Coronary artery (tissue), 2 donors: ENCODE results near the gene WDTC1.
A peak's percentile ranks its signal among the peaks of the same experiment; 100 is the strongest.

ENCODE experiments used
- DNase-seq: peaks from one replicate; pipeline ENCODE4 v3.0.0-alpha.2; 2017; ENCODE audit warnings: low spot score
- H3K27ac ChIP-seq, 2 donors: fragments of 200-600 bp; sonication (generic); one replicate each; pipeline ENCODE4 v1.5.1; 2016 to 2019
- H3K4me3 ChIP-seq: fragments of 200-600 bp; sonication (generic); 2 replicates; pipeline ENCODE4 v1.5.1; 2016; ENCODE audit warnings: mild to moderate bottlenecking, moderate library complexity
- TF ChIP-seq, protein P1 (sequence below): fragments of 200-600 bp; sonication (generic); IDR thresholded peaks from one replicate; pipeline ENCODE4 v1.5.1; 2019; ENCODE audit warnings: antibody characterized with exemption

WDTC1 gene

DNA sequence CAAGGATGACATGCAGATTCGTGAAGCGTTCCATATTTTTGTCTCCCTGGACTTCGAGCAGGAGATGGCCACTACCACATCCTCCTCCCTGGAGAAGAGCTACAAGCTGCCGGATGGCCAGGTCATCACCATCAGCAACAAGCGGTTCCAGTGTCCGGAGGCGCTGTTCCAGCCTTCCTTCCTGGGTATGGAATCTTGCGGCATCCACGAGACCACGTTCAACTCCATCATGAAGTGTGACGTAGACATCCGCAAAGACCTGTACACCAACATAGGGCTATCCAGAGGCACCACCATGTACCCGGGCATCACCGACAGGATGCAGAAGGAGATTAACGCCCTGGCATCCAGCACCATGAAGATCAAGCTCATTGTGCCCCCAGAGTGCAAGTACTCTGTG, 90.9 kb downstream of the WDTC1 start:
- TF ChIP-seq, protein P1, sequence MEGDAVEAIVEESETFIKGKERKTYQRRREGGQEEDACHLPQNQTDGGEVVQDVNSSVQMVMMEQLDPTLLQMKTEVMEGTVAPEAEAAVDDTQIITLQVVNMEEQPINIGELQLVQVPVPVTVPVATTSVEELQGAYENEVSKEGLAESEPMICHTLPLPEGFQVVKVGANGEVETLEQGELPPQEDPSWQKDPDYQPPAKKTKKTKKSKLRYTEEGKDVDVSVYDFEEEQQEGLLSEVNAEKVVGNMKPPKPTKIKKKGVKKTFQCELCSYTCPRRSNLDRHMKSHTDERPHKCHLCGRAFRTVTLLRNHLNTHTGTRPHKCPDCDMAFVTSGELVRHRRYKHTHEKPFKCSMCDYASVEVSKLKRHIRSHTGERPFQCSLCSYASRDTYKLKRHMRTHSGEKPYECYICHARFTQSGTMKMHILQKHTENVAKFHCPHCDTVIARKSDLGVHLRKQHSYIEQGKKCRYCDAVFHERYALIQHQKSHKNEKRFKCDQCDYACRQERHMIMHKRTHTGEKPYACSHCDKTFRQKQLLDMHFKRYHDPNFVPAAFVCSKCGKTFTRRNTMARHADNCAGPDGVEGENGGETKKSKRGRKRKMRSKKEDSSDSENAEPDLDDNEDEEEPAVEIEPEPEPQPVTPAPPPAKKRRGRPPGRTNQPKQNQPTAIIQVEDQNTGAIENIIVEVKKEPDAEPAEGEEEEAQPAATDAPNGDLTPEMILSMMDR, result no peak
- no peak overlapping the region for H3K4me3 ChIP-seq
- no peak overlapping the region for H3K27ac ChIP-seq
- no peak for DNase-seq

- no peak for DNase-seq
- no peak overlapping the region for H3K4me3 ChIP-seq
- TF ChIP-seq, protein P1, result no peak
- H3K27ac ChIP-seq, result no peak overlapping the region
Measured at GRCh38 chr1:27327964-27328363, 93.5 kb downstream of the WDTC1 start.

GRCh38 chr1:27330786-27331185, 96.4 kb downstream of the WDTC1 start:
- no peak for DNase-seq
- TF ChIP-seq, protein P1, result no peak
- H3K4me3 ChIP-seq, result no peak overlapping the region
- no peak overlapping the region for H3K27ac ChIP-seq

DNA sequence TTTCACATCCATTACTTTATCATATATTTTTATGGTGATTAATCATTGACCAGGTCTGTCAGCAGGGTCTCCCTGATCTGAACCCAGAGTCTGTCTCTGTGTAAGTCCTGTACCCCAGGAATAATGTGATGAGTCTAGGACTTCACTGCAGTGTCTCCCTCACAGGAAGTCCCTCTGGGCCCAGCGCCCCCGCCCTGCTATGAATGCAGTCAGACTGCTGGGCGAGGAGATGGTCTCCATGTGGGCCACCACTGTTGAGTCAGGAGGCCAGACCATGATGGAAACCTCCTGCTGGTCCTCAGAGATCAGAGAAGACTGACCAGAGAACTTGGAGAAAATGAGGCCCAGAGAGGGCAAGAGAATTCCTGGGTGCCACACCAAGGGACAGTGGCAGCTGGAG, 97.0 kb downstream of the WDTC1 start:
- no peak overlapping the region for H3K4me3 ChIP-seq
- TF ChIP-seq, protein P1, result no peak
- no peak for DNase-seq
- no peak overlapping the region for H3K27ac ChIP-seq

- H3K27ac ChIP-seq, result no peak overlapping the region
- TF ChIP-seq, protein P1, result no peak
- no peak for DNase-seq
- no peak overlapping the region for H3K4me3 ChIP-seq
Measured at GRCh38 chr1:27331922-27332321, 97.5 kb downstream of the WDTC1 start.

DNA sequence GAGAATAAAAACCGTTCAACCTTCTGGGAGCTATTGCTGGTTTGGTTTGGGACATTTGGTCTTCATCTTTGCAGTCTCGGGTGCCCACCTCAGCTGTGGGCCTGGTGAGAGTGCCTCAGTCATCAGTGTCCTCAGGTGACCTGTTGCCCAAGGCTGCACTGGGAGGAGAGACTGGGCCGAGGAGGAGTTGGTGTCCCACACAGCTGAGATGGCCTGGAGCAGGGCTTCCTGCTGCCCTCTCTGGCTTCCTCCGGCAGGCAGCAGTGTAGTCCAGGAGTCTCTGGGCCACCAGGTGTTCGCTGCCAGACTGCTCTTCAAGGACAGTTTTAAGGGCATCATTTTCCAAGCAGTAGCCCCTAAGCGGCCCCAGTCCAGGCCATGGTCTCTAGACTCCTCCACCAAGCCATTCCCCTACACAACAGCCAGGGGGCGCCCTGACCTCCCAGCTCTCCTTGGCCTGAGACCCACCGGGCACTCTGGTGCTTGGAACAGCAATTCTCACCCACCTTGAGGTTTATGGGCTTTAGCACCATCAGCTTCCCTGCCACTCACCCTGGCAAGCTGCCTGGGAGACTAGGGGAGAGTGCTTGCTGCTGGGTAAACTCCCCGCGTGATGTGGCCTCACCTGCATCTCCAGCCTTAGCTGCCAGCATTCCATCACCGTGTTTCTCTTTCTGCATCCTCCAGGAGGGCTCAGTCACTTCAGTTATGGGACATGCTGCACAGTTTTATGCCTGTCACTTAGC, 98.3 kb downstream of the WDTC1 start:
- TF ChIP-seq, protein P1, result peak; percentile 62
- DNase-seq, result no peak
- Histone ChIP-seq H3K4me3 (no peak overlapping the region), H3K27ac (no peak overlapping the region)

- no peak overlapping the region for H3K27ac ChIP-seq
- no peak overlapping the region for H3K4me3 ChIP-seq
- DNase-seq, result no peak
- TF ChIP-seq, protein P1, result no peak
Measured at GRCh38 chr1:27333717-27334279, 99.4 kb downstream of the WDTC1 start.
